Measurements from ENCODE around the gene FAM124B. TPM values are rescaled to one million over a fixed set of nuclear protein-coding genes. Genes with fewer than 3 reads are reported as not detected.

FAM124B gene
- total and polyA plus RNA-seq, 3 donors from 2014 or later, result 0.37 to 0.80 (median 0.39) TPM

GRCh38 chr2:224369028-224369632 is 32.8 kb downstream of the FAM124B start:
- no peak for DNase-seq
- TF ChIP-seq POLR2A (IDR thresholded peaks at IDR 0.05), result no peak
- peak; percentile 30 to 70 (median 51) for TF ChIP-seq CTCF (IDR thresholded peaks at IDR 0.05)
- Histone ChIP-seq H3K27me3 (no peaks in the 10 kb centered on the region), H3K4me1 (no peaks in the 10 kb centered on the region), H3K36me3 (ENCODE audit: low read depth, missing control alignments) (no peaks in the 10 kb centered on the region), H3K27ac (no peak overlapping the region), H3K4me3 (no peak overlapping the region), H3K9me3 (no peaks in the 10 kb centered on the region)
- intact Hi-C loops (cut with DNase I; ENCODE audit: low total_unique reads), result no loop called here
- WGBS, 2 donors, result 48 to 62% methylated on average over 7 of the region's 7 CpGs

- intact Hi-C loops (cut with DNase I; ENCODE audit: low total_unique reads), result no loop called here
Measured at GRCh38 chr2:224366267-224366844, 35.6 kb downstream of the FAM124B start.

GRCh38 chr2:224365331-224365730 is 36.6 kb downstream of the FAM124B start:
- no peaks in the 10 kb centered on the region for H3K9me3 ChIP-seq
- no peaks in the 10 kb centered on the region for H3K36me3 ChIP-seq (ENCODE audit: low read depth, missing control alignments)
- H3K27me3 ChIP-seq, result no peaks in the 10 kb centered on the region
- intact Hi-C loops (cut with DNase I; ENCODE audit: low total_unique reads), result no loop called here
- no peak overlapping the region for H3K27ac ChIP-seq
- DNase-seq, result no peak
- TF ChIP-seq CTCF (IDR thresholded peaks at IDR 0.05), result no peak
- TF ChIP-seq POLR2A (IDR thresholded peaks at IDR 0.05), result no peak
- WGBS, 2 donors, result 72 to 77% methylated on average over 9 of the region's 9 CpGs
- no peak overlapping the region for H3K4me3 ChIP-seq
- H3K4me1 ChIP-seq, result no peaks in the 10 kb centered on the region

More at GRCh38 chr2:224366267-224366844, 35.6 kb downstream of the FAM124B start:
- Histone ChIP-seq H3K4me1 (no peaks in the 10 kb centered on the region), H3K36me3 (ENCODE audit: low read depth, missing control alignments) (no peaks in the 10 kb centered on the region), H3K9me3 (no peaks in the 10 kb centered on the region), H3K4me3 (no peak overlapping the region), H3K27ac (no peak overlapping the region), H3K27me3 (no peaks in the 10 kb centered on the region)
- DNase-seq, result no peak
- WGBS, 2 donors, result 66% methylated on average over 3 of the region's 3 CpGs
- TF ChIP-seq CTCF (IDR thresholded peaks at IDR 0.05), result no peak
- no peak for TF ChIP-seq POLR2A (IDR thresholded peaks at IDR 0.05)

- Histone ChIP-seq H3K27ac (no peak overlapping the region), H3K27me3 (no peaks in the 10 kb centered on the region), H3K9me3 (no peaks in the 10 kb centered on the region), H3K36me3 (ENCODE audit: low read depth, missing control alignments) (no peaks in the 10 kb centered on the region), H3K4me3 (no peak overlapping the region), H3K4me1 (no peaks in the 10 kb centered on the region)
- WGBS, 2 donors, result 86 to 89% methylated on average over 3 of the region's 3 CpGs
- intact Hi-C loops (cut with DNase I; ENCODE audit: low total_unique reads), result no loop called here
- TF ChIP-seq CTCF (IDR thresholded peaks at IDR 0.05) (no peak), POLR2A (IDR thresholded peaks at IDR 0.05) (no peak)
- DNase-seq, result no peak
Measured at GRCh38 chr2:224363281-224363680, 38.6 kb downstream of the FAM124B start.

GRCh38 chr2:224362094-224362493 is 39.8 kb downstream of the FAM124B start:
- H3K4me3 ChIP-seq, result no peak overlapping the region
- DNase-seq, result no peak
- H3K9me3 ChIP-seq, result no peaks in the 10 kb centered on the region
- 94 to 96% methylated on average over 1 of the region's 1 CpG for WGBS, 2 donors
- intact Hi-C loops (cut with DNase I; ENCODE audit: low total_unique reads), result no loop called here
- H3K27ac ChIP-seq, result no peak overlapping the region
- H3K27me3 ChIP-seq, result no peaks in the 10 kb centered on the region
- no peak for TF ChIP-seq CTCF (IDR thresholded peaks at IDR 0.05)
- no peak for TF ChIP-seq POLR2A (IDR thresholded peaks at IDR 0.05)
- no peaks in the 10 kb centered on the region for H3K4me1 ChIP-seq
- H3K36me3 ChIP-seq (ENCODE audit: low read depth, missing control alignments), result no peaks in the 10 kb centered on the region

All from testis (tissue), 3 donors.